Nephron progenitor cell (in vitro differentiated cells): ENCODE measurements around the gene LIN28B.
"Not testable (repeated sequence)": the region's sequence is repeated elsewhere in the genome, so short reads cannot be mapped to it uniquely, and the experiment has no call there.

ENCODE experiments used
- DNase-seq: peaks from one replicate; pipeline ENCODE4 v3.0.0; 2021
- H3K27ac Mint-ChIP-seq: 2 replicates; pipeline ENCODE4 v1.8.0; 2021; ENCODE audit warnings: mild to moderate bottlenecking, moderate library complexity, mixed read lengths
- H3K27me3 Mint-ChIP-seq: 2 replicates; pipeline ENCODE4 v1.8.0; 2021; ENCODE audit warnings: mild to moderate bottlenecking, low read depth, mixed read lengths; ENCODE audit not compliant: poor library complexity
- H3K36me3 Mint-ChIP-seq: 2 replicates; pipeline ENCODE4 v1.8.0; 2021; ENCODE audit warnings: low read depth, mixed read lengths
- H3K4me1 Mint-ChIP-seq: 2 replicates; pipeline ENCODE4 v1.8.0; 2021; ENCODE audit warnings: mixed read lengths
- H3K4me3 Mint-ChIP-seq: 2 replicates; pipeline ENCODE4 v1.8.0; 2021; ENCODE audit warnings: mild to moderate bottlenecking, moderate library complexity, mixed read lengths
- H3K9me3 Mint-ChIP-seq: 2 replicates; pipeline ENCODE4 v1.8.0; 2021; ENCODE audit warnings: mild to moderate bottlenecking, moderate library complexity, mixed read lengths
- TF ChIP-seq, protein P1 (sequence below): fragments of 200-600 bp; sonication (generic); IDR thresholded peaks from 2 replicates; pipeline ENCODE4 v1.5.0; 2021; ENCODE audit warnings: antibody characterized with exemption

LIN28B gene

GRCh38 chr6:104941729-104942091 lies 15.2 kb upstream of the LIN28B start:
- peak overlapping the region; percentile 64 for H3K27ac Mint-ChIP-seq
- TF ChIP-seq, protein P1, sequence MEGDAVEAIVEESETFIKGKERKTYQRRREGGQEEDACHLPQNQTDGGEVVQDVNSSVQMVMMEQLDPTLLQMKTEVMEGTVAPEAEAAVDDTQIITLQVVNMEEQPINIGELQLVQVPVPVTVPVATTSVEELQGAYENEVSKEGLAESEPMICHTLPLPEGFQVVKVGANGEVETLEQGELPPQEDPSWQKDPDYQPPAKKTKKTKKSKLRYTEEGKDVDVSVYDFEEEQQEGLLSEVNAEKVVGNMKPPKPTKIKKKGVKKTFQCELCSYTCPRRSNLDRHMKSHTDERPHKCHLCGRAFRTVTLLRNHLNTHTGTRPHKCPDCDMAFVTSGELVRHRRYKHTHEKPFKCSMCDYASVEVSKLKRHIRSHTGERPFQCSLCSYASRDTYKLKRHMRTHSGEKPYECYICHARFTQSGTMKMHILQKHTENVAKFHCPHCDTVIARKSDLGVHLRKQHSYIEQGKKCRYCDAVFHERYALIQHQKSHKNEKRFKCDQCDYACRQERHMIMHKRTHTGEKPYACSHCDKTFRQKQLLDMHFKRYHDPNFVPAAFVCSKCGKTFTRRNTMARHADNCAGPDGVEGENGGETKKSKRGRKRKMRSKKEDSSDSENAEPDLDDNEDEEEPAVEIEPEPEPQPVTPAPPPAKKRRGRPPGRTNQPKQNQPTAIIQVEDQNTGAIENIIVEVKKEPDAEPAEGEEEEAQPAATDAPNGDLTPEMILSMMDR = peak; percentile 24
- H3K4me1 Mint-ChIP-seq = peaks cover 19% of the 10 kb centered on the region
- peaks cover 11% of the 10 kb centered on the region for H3K36me3 Mint-ChIP-seq
- DNase-seq = no peak
- no peaks in the 10 kb centered on the region for H3K27me3 Mint-ChIP-seq
- H3K4me3 Mint-ChIP-seq = peak overlapping the region; percentile 98
- H3K9me3 Mint-ChIP-seq = peaks cover 21% of the 10 kb centered on the region

GRCh38 chr6:104943781-104944180 lies 13.1 kb upstream of the LIN28B start:
- TF ChIP-seq, protein P1 = no peak
- Mint-ChIP-seq H3K27ac (no peak overlapping the region), H3K9me3 (peaks cover 14% of the 10 kb centered on the region), H3K27me3 (no peaks in the 10 kb centered on the region), H3K4me1 (peaks cover 19% of the 10 kb centered on the region), H3K36me3 (peaks cover 11% of the 10 kb centered on the region), H3K4me3 (no peak overlapping the region)
- DNase-seq = peak; percentile 65

GRCh38 chr6:104949206-104949605 lies 7.7 kb upstream of the LIN28B start:
- H3K4me3 Mint-ChIP-seq = no peak overlapping the region
- H3K27me3 Mint-ChIP-seq = no peaks in the 10 kb centered on the region
- DNase-seq = no peak
- H3K4me1 Mint-ChIP-seq = peaks cover 49% of the 10 kb centered on the region
- peak overlapping the region; percentile 63 for H3K27ac Mint-ChIP-seq
- TF ChIP-seq, protein P1 = no peak
- H3K9me3 Mint-ChIP-seq = no peaks in the 10 kb centered on the region
- H3K36me3 Mint-ChIP-seq = no peaks in the 10 kb centered on the region

DNA sequence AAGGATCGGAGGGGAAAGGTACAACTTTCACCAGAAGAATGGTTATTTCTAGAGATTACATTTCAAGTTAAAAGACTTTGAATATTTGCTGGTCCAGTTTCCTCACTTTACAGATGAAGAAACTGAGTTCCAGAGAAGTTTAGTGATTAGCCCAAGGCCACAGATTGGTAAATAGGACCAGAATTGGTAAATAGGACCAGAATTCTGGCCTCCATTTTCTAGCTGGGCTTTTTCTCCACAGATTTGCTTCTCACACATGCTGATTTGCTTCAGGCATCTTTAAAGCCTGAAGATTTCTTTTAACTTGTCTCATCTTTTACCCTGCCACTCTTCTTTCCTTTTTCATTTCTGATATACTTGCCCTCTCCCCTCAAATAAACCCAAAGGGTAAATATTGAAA lies 5.2 kb upstream of the LIN28B start:
- TF ChIP-seq, protein P1 = no peak
- Mint-ChIP-seq H3K4me3 (peak overlapping the region; percentile 99), H3K27ac (peak overlapping the region; percentile 18), H3K9me3 (no peaks in the 10 kb centered on the region), H3K36me3 (no peaks in the 10 kb centered on the region), H3K4me1 (peaks cover 72% of the 10 kb centered on the region), H3K27me3 (no peaks in the 10 kb centered on the region)
- DNase-seq = no peak

DNA sequence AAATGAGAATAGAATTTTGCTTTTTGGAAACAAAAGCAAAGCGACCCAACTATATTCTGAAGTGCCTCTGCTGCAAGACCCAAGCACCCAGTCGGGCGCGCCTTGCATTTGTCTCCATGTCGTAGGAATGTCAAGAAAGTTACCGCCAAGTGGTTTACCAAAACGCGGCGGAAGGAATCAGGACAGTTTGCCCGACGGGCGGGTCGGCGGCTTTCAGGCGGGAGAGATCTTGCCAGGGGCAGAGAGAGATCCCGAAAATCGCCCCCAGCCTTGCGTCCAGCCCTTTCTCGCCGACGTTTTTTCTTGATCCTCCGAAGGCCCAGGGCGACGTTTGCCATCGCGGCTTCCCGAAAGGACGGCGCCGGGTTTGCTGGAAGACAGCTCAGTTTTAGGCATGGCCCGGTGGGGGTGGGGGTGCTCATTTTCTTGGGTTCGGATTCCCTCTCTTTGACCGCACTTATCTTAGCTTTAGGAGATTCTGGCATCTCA lies 4.0 kb upstream of the LIN28B start:
- Mint-ChIP-seq H3K4me3 (peak overlapping the region; percentile 99), H3K9me3 (no peaks in the 10 kb centered on the region), H3K4me1 (peaks cover 74% of the 10 kb centered on the region), H3K27ac (peak overlapping the region; percentile 98), H3K36me3 (no peaks in the 10 kb centered on the region), H3K27me3 (no peaks in the 10 kb centered on the region)
- TF ChIP-seq, protein P1 = no peak
- peak; percentile 65 for DNase-seq

GRCh38 chr6:104953400-104954189 lies 3.3 kb upstream of the LIN28B start:
- Mint-ChIP-seq H3K4me3 (peak overlapping the region; percentile 99), H3K4me1 (peaks cover 74% of the 10 kb centered on the region), H3K27ac (peak overlapping the region; percentile 98)
- not testable (repeated sequence) for H3K36me3 Mint-ChIP-seq, H3K27me3 Mint-ChIP-seq, H3K9me3 Mint-ChIP-seq
- DNase-seq = peak; percentile 74
